HPDE6-E6E7 (cell line): ENCODE measurements around the gene CD209.
"Not testable (repeated sequence)": the region's sequence is repeated elsewhere in the genome, so short reads cannot be mapped to it uniquely, and the experiment has no call there.

Source experiments
- DNase-seq: peaks from one replicate; pipeline ENCODE4 v3.0.0; 2011; ENCODE audit warnings: missing footprints; ENCODE audit errors: extremely low spot score

The CD209 gene

DNA sequence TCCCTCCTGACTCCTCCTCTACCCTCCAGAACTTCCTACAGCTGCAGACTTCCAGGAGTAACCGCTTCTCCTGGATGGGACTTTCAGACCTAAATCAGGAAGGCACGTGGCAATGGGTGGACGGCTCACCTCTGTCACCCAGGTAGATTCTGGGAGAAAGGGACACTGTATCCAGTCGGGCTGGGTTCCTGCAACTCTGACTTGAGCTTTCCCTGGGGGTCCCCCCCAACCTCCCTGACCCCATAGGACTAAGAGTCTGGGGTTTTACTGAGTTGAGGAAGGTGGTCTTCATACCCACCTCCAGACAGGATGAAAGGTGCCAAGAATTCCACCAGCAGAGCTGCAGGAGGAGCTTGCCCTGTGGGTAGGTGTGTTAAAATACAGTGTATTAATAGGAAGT, 20.2 kb upstream of the CD209 start:
- DNase-seq, result no peak

- no peak for DNase-seq
Measured at GRCh38 chr19:7766535-7766934, 19.2 kb upstream of the CD209 start.

DNA sequence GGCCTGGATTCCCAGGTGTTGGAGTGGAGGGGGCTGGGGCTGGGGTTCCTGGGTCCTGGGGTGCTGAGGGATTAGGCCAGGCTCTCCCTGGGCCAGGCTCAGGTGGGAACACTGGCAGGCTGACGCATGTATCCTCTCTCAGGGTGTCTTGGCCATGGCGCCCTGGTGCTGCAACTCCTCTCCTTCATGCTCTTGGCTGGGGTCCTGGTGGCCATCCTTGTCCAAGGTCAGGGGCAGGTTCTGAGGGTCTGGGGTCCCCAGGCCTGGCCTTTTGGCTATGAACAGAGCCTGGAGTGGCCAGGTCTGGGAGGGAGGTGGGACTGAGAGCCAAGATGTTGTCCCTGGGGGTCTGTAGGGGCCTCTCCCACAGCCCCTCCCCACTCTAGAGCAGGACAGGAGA, 17.7 kb upstream of the CD209 start:
- not testable (repeated sequence) for DNase-seq

- DNase-seq, result not testable (repeated sequence)
Measured at GRCh38 chr19:7764157-7764556, 16.8 kb upstream of the CD209 start.

- DNase-seq, result no peak
Measured at GRCh38 chr19:7763696-7764095, 16.4 kb upstream of the CD209 start.

GRCh38 chr19:7762719-7763293, 15.5 kb upstream of the CD209 start, which contains the start of gene CLEC4M:
TSS of gene CLEC4M (plus strand) at chr19:7763243. CDS start at chr19:7763267, 24 bp downstream.
- DNase-seq, result no peak

DNA sequence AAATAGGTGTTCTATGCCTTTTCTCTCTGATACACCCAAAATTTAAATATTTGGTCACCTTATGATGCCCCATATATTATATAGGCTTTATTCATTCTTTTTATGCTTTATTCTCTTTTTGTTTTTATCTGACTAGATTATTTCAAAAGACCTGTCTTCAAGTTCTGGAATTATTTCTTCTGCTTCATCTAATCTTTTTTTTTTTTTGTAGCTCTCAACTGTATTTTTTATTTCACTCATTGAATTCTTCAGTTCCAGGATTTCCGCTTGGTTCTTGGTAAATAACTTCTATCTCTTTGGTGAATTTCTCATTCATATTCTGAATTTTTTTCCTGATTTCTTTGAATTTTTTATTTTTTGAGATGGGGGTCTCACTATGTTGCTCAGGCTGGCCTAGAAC, 11.8 kb upstream of the CD209 start:
- DNase-seq, result no peak

GRCh38 chr19:7757358-7757757, 10.0 kb upstream of the CD209 start:
- DNase-seq, result no peak

DNA sequence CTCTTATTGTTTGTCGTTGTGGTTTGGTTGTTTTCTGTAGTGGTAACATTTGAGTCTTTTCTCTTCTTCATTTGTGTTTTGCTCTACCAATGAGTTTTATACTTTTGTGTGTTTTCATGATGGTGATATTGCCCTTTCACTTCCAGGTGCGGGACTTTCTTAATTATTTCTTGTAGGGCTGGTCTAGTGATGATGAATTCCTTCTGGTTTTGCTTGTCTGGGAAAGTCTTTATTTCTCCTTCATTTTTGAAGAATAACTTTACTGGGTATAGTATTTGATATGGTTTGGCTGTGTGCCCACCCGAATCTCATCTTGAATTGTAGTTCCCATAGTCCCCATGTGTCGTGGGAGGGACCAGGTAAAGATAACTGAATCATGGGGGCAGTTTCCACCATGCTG, 8.9 kb upstream of the CD209 start:
- no peak for DNase-seq

DNA sequence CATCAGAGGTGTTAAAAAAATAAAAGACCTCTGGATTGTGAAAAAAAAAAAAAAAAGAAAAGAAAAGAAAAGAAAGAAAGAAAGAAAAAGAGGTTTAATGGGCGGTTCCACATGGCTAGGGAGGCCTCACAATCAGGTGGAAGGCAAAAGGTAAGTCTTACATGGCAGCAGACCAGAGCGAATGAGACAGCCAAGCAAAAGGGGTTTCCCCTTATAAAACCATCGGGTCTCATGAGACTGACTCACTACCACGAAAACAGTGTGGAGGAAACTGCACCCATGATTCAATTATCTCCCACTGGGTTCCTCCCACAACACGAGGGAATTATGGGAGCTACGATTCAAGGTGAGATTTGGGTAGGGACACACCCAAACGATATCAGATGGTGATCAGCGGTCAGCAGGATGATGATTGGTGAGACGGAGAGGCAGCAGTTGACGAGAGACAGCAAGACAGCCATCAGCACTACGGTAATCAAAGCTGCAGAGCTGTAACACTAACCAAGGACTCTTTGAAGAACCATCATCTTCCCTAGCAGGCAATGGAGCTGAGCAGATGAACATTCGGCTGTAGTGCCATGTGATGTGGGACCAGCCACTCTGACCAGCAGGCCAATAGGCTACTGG, 3.9 kb upstream of the CD209 start:
- DNase-seq, result no peak

- no peak for DNase-seq
Measured at GRCh38 chr19:7748756-7749155, 1.4 kb upstream of the CD209 start.

- DNase-seq, result no peak
Measured at GRCh38 chr19:7748171-7748570, 837 bp upstream of the CD209 start.

GRCh38 chr19:7746306-7746705, 1.0 kb downstream of the CD209 start:
- DNase-seq, result not testable (repeated sequence)

GRCh38 chr19:7744871-7745650, 2.3 kb downstream of the CD209 start:
- no peak for DNase-seq

DNA sequence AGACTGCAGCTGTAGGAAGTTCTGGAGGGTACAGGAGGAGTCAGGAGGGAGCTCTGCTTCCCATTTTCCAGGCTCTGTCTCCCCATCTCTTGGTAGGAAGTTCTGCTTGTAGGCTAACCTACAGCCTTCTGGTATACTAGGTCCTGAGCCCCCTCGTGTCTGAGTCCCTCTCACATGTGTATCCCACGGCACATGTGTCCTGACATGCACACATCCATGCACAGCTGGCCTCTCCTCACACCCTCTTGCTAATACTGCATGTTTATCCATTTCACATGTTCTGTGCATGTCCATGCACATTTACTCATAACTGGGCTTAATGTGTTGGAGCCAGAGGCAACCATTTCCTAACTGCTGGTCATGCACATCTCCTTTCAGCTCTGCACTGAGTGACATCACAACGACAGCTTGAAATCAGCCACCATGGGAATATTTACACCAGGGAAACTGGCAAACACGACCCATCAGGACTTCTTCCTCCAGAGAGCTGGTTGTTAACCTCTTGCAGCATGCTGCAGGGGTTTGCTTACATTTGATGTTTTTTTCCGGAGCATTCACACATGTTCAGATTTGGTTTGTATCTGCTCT, 3.0 kb downstream of the CD209 start:
- DNase-seq, result no peak

DNA sequence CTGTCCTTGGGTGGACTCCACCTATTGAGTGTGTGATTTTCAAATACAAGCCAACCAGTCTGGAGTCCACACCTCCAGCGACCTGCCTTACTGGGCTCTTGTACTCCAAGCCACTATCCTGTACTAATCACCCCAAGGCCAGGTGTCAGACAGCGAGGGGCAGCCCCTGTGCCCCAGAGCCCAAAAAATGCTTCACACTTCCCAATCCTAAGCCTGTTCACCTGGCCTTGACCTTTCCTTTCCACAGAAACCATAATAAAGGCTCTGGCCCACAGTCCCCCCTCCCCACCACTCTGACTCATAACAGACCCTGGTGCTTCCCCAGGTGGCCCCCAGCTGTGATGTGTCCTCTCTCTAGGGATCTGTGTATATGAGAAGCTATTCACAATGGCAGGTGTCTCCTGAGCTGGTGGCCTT, 3.9 kb downstream of the CD209 start:
- DNase-seq, result no peak

GRCh38 chr19:7742991-7743390, 4.3 kb downstream of the CD209 start:
- DNase-seq, result no peak

DNA sequence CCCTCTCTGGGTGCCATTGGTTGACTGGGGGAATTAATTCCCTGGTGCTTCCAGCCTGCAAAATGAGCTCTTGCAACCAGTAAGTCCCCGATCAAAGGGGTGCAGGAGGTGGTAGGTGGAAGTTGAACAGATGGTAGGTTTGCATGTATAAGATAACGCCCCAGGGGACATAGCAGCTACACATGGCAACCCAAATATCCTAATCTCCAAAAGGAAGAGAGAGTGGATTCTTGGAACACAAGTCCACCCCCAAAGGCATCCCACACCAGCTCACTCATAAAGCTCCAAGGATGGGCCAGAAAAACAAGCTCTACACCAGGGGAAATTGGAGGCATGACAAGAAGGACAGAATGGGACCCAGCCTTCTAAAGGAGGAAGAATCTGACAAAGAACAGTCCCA, 4.8 kb downstream of the CD209 start:
- no peak for DNase-seq

DNA sequence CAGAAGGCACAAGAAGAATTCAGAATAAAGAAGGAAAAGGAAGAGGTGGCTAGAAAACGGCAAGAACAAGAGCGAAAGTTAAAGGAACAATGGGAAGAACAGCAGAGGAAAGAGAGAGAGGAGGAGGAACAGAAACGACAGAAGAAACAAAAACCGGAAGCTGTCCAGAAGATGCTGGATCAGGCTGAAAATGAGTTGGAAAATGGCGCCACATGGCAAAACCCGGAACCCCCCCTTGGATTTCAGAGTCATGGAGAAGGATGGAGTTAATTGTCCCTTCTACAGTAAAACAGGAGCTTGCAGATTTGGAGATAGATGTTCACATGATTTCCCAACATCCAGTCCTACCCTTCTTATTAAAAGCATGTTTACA, 6.7 kb downstream of the CD209 start:
- no peak for DNase-seq

DNA sequence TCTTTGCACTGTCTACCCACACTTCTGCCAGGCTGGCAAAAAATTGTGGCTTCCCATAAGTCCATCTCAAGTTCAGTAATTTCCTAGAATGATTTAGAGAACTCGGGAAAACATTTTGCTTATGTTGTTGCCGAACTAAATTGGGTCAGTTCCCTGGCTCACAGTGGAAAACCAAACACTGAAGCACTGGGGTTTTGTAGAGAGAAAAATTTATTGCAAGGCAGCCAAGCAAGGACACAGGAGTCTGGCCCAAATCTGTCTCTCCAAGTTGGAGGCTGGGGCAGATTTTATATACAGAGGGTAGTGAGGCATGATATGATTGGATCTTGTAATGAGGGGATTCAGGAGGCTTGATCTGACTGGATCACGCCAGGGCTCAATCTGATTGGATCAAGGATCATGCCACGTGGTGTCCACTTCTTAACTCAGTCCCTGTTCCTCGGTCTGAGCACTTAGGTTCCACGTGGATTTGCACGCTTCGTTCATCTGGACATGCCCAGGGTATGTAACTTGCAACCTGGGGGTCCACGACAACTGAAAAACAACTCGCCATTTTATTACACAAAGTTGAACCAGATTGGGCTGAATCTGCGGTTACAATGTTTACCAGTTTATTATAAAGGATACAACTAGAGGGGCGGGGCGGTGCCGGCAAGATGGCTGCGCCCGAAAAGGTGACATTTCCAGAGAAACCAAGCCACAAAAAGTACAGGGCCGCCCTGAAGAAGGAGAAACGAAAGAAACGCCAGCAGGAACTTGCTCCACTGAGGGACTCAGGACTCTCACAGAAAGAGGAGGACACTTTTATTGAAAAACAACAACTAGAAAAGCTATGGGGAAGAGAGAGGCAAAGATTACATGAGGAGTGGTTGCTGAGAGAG, 7.3 kb downstream of the CD209 start:
- DNase-seq, result no peak

DNA sequence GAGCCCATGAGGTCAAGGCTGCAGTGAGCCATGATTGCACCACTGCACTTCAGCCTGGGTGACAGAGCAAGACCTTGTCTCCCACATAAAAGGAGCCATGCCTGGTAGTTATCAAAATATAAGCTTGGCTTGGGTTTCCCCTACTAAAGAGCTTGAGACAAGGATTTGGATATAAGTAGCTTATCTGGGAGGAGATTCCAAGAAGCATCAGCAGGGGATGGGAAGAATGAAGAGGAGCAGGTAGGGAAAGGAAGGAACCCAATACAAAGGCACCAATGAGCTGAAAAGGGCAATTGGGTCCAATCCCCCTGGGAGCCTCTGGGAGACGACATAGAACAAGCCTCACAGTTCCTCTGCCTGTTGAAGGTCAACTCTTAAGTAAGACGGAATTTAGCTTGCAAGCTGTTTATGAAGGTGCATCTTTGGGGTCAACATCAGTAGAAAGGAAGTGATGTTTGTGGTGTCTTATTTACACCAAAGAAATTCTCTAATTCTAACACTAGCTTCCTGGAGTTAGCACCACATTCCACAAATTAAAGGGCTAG, 8.1 kb downstream of the CD209 start:
- no peak for DNase-seq
